K562 (cell line): ENCODE measurements around the gene TCF25. TPM values are rescaled to one million over a fixed set of nuclear protein-coding genes. Genes with fewer than 3 reads are reported as not detected.

Experiments
- ATF7 ChIP-seq: fragments of 450-650 bp; IDR thresholded peaks from 2 replicates; pipeline ENCODE4 v1.7.1; 2014; ENCODE audit warnings: mild to moderate bottlenecking, moderate library complexity
- CREM ChIP-seq: IDR thresholded peaks from 2 replicates; pipeline ENCODE4 v1.6.1; 2014; ENCODE audit warnings: antibody characterized with exemption, low read depth
- E2F8 ChIP-seq: fragments of 450-650 bp; IDR thresholded peaks from 2 replicates; pipeline ENCODE4 v1.7.1; 2018; ENCODE audit warnings: mild to moderate bottlenecking, low read depth; ENCODE audit not compliant: partially characterized antibody
- ETV1 ChIP-seq: fragments of 450-650 bp; conservative IDR thresholded peaks from 2 replicates; pipeline ENCODE4 v1.6.1; 2016; ENCODE audit warnings: missing genetic modification characterization, control low read depth, low read depth, missing compliant biosample characterization
- HINFP ChIP-seq: fragments of 450-650 bp; conservative IDR thresholded peaks from 2 replicates; pipeline ENCODE4 v1.6.1; 2016; ENCODE audit warnings: missing genetic modification characterization, low read depth, mild to moderate bottlenecking, control low read depth, missing compliant biosample characterization
- HMGXB4 ChIP-seq: sonication (generic); formaldehyde crosslinking; IDR thresholded peaks from 2 replicates; pipeline ENCODE4 v1.8.1; 2023; ENCODE audit warnings: mild to moderate bottlenecking, missing genetic modification reagents
- MCM2 ChIP-seq: fragments of 450-650 bp; IDR thresholded peaks from 2 replicates; pipeline ENCODE4 v1.6.1; 2017; ENCODE audit warnings: low read depth, mild to moderate bottlenecking
- MTF1 ChIP-seq: fragments of 250-450 bp; sonication (Bioruptor Pico); IDR thresholded peaks from 2 replicates; pipeline ENCODE4 v1.9.0; 2021; ENCODE audit warnings: moderate library complexity, mild to moderate bottlenecking, inconsistent platforms, borderline replicate concordance
- NFE2 ChIP-seq: IDR thresholded peaks from 2 replicates; pipeline ENCODE4 v1.6.1; 2014; ENCODE audit warnings: antibody characterized with exemption, low read depth
- POLR2AphosphoS2 ChIP-seq: IDR thresholded peaks from 2 replicates; pipeline ENCODE4 v1.6.1; 2012; ENCODE audit warnings: low read length, improper control_type of control experiment
- SNIP1 ChIP-seq: fragments of 450-650 bp; IDR thresholded peaks from 2 replicates; pipeline ENCODE4 v1.7.1; 2017; ENCODE audit warnings: low read depth, mild to moderate bottlenecking
- SPI1 ChIP-seq: IDR thresholded peaks from 2 replicates; pipeline ENCODE4 v1.6.1; 2011; ENCODE audit warnings: low read depth, low read length, control low read depth, borderline replicate concordance
- TAF1 ChIP-seq: IDR thresholded peaks from 2 replicates; pipeline ENCODE4 v1.6.1; 2011; ENCODE audit warnings: mild to moderate bottlenecking, low read length, moderate library complexity; ENCODE audit not compliant: insufficient read depth, control insufficient read depth, severe bottlenecking; ENCODE audit errors: extremely low read depth
- TSC22D4 ChIP-seq: fragments of 450-650 bp; IDR thresholded peaks from 2 replicates; pipeline ENCODE4 v1.6.1; 2016; ENCODE audit warnings: missing genetic modification characterization, missing biosample characterization, control low read depth
- ZNF133 ChIP-seq: fragments of 250-450 bp; sonication (Bioruptor Pico); IDR thresholded peaks from 2 replicates; pipeline ENCODE4 v1.4.0; 2020; ENCODE audit warnings: mild to moderate bottlenecking
- ZNF253 ChIP-seq: fragments of 250-450 bp; sonication (Bioruptor Pico); conservative IDR thresholded peaks from 2 replicates; pipeline ENCODE4 v1.6.1; 2021; ENCODE audit warnings: mild to moderate bottlenecking
- polyA plus RNA-seq, 8 experiments: library from polyadenylated mRNA; depleted of rRNA in 4 of 8; stranded (reverse) in 5 of 8; unstranded in 3 of 8; fragments of >200 nt; fragmentation: Nextera tagmentation in 2 of 8; fragmentation: Illumina TruSeq in 1 of 8; extraction: Ambion mirVana in 2 of 8; extraction: Trizol in 1 of 8; gene quantifications; 2 replicates each; pipeline versions ENCODE4 v1.2.1 to v1.2.3, GENCODE V29; 2011 to 2014; ENCODE audit warnings: inconsistent platforms in 1 of 8, missing spikeins in 1 of 8
- total RNA-seq, 7 experiments: library from RNA; depleted of rRNA in 6 of 7; stranded (reverse); fragments of >200 nt in 6 of 7; fragmentation: Illumina TruSeq in 2 of 7; extraction: Trizol in 2 of 7; gene quantifications; 2 replicates each; pipeline versions ENCODE4 v1.2.1 to v1.2.3, GENCODE V29; 2011 to 2021; ENCODE audit warnings: low replicate concordance in 1 of 7
- TF ChIP-seq, protein P1 (sequence below): sonication (generic); formaldehyde crosslinking; IDR thresholded peaks from 2 replicates; pipeline ENCODE4 v1.8.0; 2022; ENCODE audit warnings: mild to moderate bottlenecking, missing genetic modification reagents
- TF ChIP-seq, protein P2 (sequence below): sonication (generic); formaldehyde crosslinking; IDR thresholded peaks from 2 replicates; pipeline ENCODE4 v1.8.0; 2022; ENCODE audit warnings: mild to moderate bottlenecking, missing genetic modification reagents

Gene TCF25
- total and polyA plus RNA-seq, 9 of the 15 experiments (the other 6 are each of a cell fraction or from before 2014, with no cell fraction given) = 9.0 to 154 (median 83.8) TPM

DNA sequence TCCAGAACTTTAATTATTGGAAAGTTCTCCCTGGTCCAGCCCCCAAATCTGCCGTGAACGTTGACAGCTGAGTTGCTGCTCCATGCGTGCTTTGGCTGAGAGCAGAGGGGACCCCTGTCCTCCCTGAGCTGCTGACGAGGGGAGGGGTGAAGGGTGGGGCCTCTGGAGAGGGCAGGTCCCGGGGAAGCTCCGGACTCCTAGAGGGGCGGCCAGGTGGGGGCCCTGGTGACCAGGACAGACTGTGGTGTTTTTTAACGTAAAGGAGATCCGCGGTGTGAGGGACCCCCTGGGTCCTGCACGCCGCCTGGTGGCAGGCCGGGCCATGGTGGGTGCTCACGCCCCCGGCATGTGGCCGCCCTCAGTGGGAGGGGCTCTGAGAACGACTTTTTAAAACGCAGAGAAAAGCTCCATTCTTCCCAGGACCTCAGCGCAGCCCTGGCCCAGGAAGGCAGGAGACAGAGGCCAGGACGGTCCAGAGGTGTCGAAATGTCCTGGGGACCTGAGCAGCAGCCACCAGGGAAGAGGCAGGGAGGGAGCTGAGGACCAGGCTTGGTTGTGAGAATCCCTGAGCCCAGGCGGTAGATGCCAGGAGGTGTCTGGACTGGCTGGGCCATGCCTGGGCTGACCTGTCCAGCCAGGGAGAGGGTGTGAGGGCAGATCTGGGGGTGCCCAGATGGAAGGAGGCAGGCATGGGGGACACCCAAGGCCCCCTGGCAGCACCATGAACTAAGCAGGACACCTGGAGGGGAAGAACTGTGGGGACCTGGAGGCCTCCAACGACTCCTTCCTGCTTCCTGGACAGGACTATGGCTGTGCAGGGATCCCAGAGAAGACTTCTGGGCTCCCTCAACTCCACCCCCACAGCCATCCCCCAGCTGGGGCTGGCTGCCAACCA is 45.3 kb downstream of the TCF25 start, which contains the start of gene MC1R (continued):
- TF ChIP-seq E2F8 (no peak), ZNF133 (no peak), HINFP (no peak), MCM2 (no peak), MTF1 (no peak), CREM (peak; percentile 31; the same call in 1 of the 2 replicates), HMGXB4 (CRISPR knock-in tag) (no peak), NFE2 (no peak), TSC22D4 (no peak), ETV1 (no peak), ATF7 (no peak), ZNF253 (CRISPR knock-in tag) (no peak), TAF1 (no peak), SPI1 (no peak), SNIP1 (no peak), POLR2AphosphoS2 (no peak)
- TF ChIP-seq, protein P1, sequence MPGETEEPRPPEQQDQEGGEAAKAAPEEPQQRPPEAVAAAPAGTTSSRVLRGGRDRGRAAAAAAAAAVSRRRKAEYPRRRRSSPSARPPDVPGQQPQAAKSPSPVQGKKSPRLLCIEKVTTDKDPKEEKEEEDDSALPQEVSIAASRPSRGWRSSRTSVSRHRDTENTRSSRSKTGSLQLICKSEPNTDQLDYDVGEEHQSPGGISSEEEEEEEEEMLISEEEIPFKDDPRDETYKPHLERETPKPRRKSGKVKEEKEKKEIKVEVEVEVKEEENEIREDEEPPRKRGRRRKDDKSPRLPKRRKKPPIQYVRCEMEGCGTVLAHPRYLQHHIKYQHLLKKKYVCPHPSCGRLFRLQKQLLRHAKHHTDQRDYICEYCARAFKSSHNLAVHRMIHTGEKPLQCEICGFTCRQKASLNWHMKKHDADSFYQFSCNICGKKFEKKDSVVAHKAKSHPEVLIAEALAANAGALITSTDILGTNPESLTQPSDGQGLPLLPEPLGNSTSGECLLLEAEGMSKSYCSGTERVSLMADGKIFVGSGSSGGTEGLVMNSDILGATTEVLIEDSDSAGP (CRISPR knock-in tag) = no peak
- TF ChIP-seq, protein P2, sequence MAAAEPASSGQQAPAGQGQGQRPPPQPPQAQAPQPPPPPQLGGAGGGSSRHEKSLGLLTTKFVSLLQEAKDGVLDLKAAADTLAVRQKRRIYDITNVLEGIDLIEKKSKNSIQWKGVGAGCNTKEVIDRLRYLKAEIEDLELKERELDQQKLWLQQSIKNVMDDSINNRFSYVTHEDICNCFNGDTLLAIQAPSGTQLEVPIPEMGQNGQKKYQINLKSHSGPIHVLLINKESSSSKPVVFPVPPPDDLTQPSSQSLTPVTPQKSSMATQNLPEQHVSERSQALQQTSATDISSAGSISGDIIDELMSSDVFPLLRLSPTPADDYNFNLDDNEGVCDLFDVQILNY = no peak
